A549 (cell line): Measurements from ENCODE around the gene AHNAK2. TPM values are rescaled to one million over a fixed set of nuclear protein-coding genes. Genes with fewer than 3 reads are reported as not detected.

Source experiments
- ATAC-seq, 2 experiments: fragments of 200-7000 bp in 1 of 2; fragments of >200 bp in 1 of 2; cut with Nextera tagmentation in 1 of 2; cut with Tn5 transposase in 1 of 2; 3 replicates each; pipeline versions ENCODE4 v1.8.0 to v1.9.1; 2018 to 2020; ENCODE audit warnings: mild to moderate bottlenecking in 1 of 2, moderate library complexity in 1 of 2
- CTCF ChIA-PET: fragments of 300-600 bp; sonication (Branson Sonifier 250); formaldehyde crosslinking; extraction: SDS; loops from one replicate; lab custom pipeline; 2021; ENCODE audit warnings: antibody characterized with exemption, inconsistent platforms; lab: Yijun Ruan, JAX
- POLR2A ChIA-PET: fragments of 350-600 bp; formaldehyde crosslinking; extraction: SDS; loops from one replicate; lab custom pipeline; 2021; ENCODE audit warnings: antibody characterized with exemption, inconsistent platforms; lab: Yijun Ruan, JAX
- DNase-seq, 2 experiments: peaks; one replicate each; pipeline versions ENCODE4 v3.0.0 to v3.0.0-alpha.2; 2011 to 2016; ENCODE audit warnings: low read depth in 1 of 2, low spot score in 1 of 2
- FAIRE-seq: peaks from 2 replicates; lab custom pipeline; 2011; peaks lifted over from hg19 to GRCh38; lab: Jason Lieb, UNC
- H3K27ac ChIP-seq, 2 experiments: fragments of >200 bp; sonication (Bioruptor Twin); formaldehyde crosslinking; 3 replicates each; pipeline ENCODE4 v1.5.1; 2016 to 2017
- H3K4me1 ChIP-seq: fragments of >200 bp; sonication (Bioruptor Twin); formaldehyde crosslinking; 3 replicates; pipeline ENCODE4 v1.6.1; 2016
- H3K4me2 ChIP-seq: fragments of >200 bp; sonication (Bioruptor Twin); formaldehyde crosslinking; 3 replicates; pipeline ENCODE4 v1.6.1; 2016
- H3K4me3 ChIP-seq: fragments of >200 bp; sonication (Bioruptor Twin); formaldehyde crosslinking; 3 replicates; pipeline ENCODE4 v1.5.1; 2016
- H3K9me3 ChIP-seq: fragments of >200 bp; sonication (Bioruptor Twin); formaldehyde crosslinking; 3 replicates; pipeline ENCODE4 v1.6.1; 2016
- BHLHE40 ChIP-seq: IDR thresholded peaks from 2 replicates; pipeline ENCODE4 v1.6.1; 2012; ENCODE audit warnings: low read depth, low read length, inconsistent platforms
- EP300 ChIP-seq, 2 experiments: fragments of >200 bp; sonication (Bioruptor Twin); formaldehyde crosslinking; IDR thresholded peaks; 2 replicates in 1 of 2; 3 replicates in 1 of 2; pipeline ENCODE4 v1.6.1; 2016 to 2017
- FOSB ChIP-seq: fragments of 250-450 bp; sonication (Bioruptor Pico); IDR thresholded peaks from 2 replicates; pipeline ENCODE4 v1.5.0; 2020; ENCODE audit warnings: mild to moderate bottlenecking, moderate library complexity
- HDAC2 ChIP-seq: fragments of 200-600 bp; sonication (generic); IDR thresholded peaks from 2 replicates; pipeline ENCODE4 v1.6.1; 2016
- HOXA7 ChIP-seq: fragments of 250-450 bp; sonication (Bioruptor Pico); IDR thresholded peaks from 2 replicates; pipeline ENCODE4 v1.5.0; 2020; ENCODE audit warnings: mild to moderate bottlenecking, moderate library complexity
- NFE2L2 ChIP-seq: fragments of 150-350 bp; conservative IDR thresholded peaks from 2 replicates; pipeline ENCODE4 v1.6.1; 2014; ENCODE audit warnings: low read length
- RARB ChIP-seq: fragments of 250-450 bp; sonication (Bioruptor Pico); IDR thresholded peaks from 2 replicates; pipeline ENCODE4 v1.8.0; 2021; ENCODE audit warnings: mild to moderate bottlenecking, moderate library complexity
- RCOR1 ChIP-seq: fragments of 150-350 bp; IDR thresholded peaks from 2 replicates; pipeline ENCODE4 v1.6.1; 2014; ENCODE audit warnings: antibody characterized with exemption, low read length, low read depth
- REST ChIP-seq: fragments of 200-600 bp; sonication (generic); IDR thresholded peaks from 2 replicates; pipeline ENCODE4 v1.6.1; 2016; ENCODE audit warnings: antibody characterized with exemption, mild to moderate bottlenecking, moderate library complexity
- RNF2 ChIP-seq: fragments of 200-600 bp; sonication (generic); IDR thresholded peaks from 2 replicates; pipeline ENCODE4 v1.6.1; 2016; ENCODE audit warnings: low read depth, mild to moderate bottlenecking, antibody characterized with exemption, moderate library complexity, borderline replicate concordance
- TFCP2L1 ChIP-seq: fragments of 250-450 bp; sonication (Bioruptor Pico); IDR thresholded peaks from 2 replicates; pipeline ENCODE4 v1.5.0; 2021; ENCODE audit warnings: mild to moderate bottlenecking
- USF2 ChIP-seq: fragments of 450-650 bp; IDR thresholded peaks from 2 replicates; pipeline ENCODE4 v1.6.1; 2014; ENCODE audit warnings: antibody characterized with exemption
- ZC3H11A ChIP-seq: fragments of 450-650 bp; IDR thresholded peaks from 2 replicates; pipeline ENCODE4 v1.6.1; 2014; ENCODE audit warnings: antibody characterized with exemption, mild to moderate bottlenecking
- ZFP36 ChIP-seq: fragments of 450-650 bp; IDR thresholded peaks from 2 replicates; pipeline ENCODE4 v1.6.1; 2014; ENCODE audit warnings: borderline replicate concordance; ENCODE audit not compliant: partially characterized antibody
- WGBS: methylation state at CpG from one replicate; pipeline ENCODE4 v1.1.6; 2017; ENCODE audit errors: missing lambda C conversion rate; 5-methylcytosine and 5-hydroxymethylcytosine counted together
- polyA plus RNA-seq, 4 experiments: library from polyadenylated mRNA; depleted of rRNA in 3 of 4; stranded (reverse); fragments of >200 nt; fragmentation: RNase III in 1 of 4; extraction: RNeasy Plus Mini Kit Qiagen cat#74134 plus additional on column Dnase treatment in 1 of 4; gene quantifications; 2 replicates in 3 of 4; 3 replicates in 1 of 4; pipeline ENCODE4 v1.2.3, GENCODE V29; 2011 to 2017
- TF ChIP-seq, protein P1 (sequence below): IDR thresholded peaks from 2 replicates; pipeline ENCODE4 v1.6.1; 2012
- TF ChIP-seq, protein P2 (sequence below): fragments of 250-450 bp; sonication (Bioruptor Pico); IDR thresholded peaks from 2 replicates; pipeline ENCODE4 v1.5.0; 2020; ENCODE audit warnings: low read depth, mild to moderate bottlenecking, moderate library complexity

The AHNAK2 gene
- polyA plus RNA-seq, 2 of the 4 experiments (the other 2 are of a cell fraction), result 43.3 to 43.7 TPM

DNA sequence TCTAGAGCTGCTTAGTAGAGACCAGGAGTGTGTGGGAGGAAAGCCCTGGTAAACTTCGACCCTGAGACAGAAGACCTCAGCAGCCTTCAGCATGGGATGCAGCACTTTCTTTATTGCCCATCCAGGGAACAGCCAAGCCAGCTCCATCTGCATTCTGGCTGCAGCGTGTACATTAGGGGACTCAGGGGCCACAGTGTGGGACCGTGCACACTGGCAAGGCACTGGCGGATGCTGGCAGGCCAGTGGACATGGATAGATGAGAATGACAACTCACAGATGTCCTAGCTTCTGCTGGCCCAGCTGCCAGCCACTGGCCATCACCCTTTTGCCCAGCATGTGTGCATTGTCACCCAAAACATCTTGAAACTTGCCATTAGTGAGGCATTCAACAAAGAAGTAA is 41.0 kb downstream of the AHNAK2 start:
- TF ChIP-seq ZC3H11A, result no peak
- no peak for TF ChIP-seq RARB
- TF ChIP-seq HDAC2, result no peak
- TF ChIP-seq EP300 (IDR thresholded peaks at IDR 0.05), result no peak
- TF ChIP-seq REST, result no peak
- no peak for TF ChIP-seq RNF2
- TF ChIP-seq, all 56 proteins: peak for 0
- no peak overlapping the region for H3K4me3 ChIP-seq
- 94% methylated on average over 4 of the region's 4 CpGs for WGBS
- FAIRE-seq (no peak), ATAC-seq (no peak), DNase-seq (no peak)
- CTCF ChIA-PET, result interaction anchor here (0.6 to 8.8 kb wide), 7 partner anchors 14 to 249 kb away, joined by 3 to 86 read pairs (median 5); no protein-coding TSS in a partner anchor
- no peak overlapping the region for H3K27ac ChIP-seq
- peaks cover 7% of the 10 kb centered on the region; the same call in 1 of the 3 replicates for H3K4me1 ChIP-seq
- POLR2A ChIA-PET, result interaction anchor here (1.8 kb wide), 1 partner anchor 33 kb away, joined by 5 read pairs; no protein-coding TSS in a partner anchor
- no peaks in the 10 kb centered on the region for H3K9me3 ChIP-seq
- no peak overlapping the region for H3K4me2 ChIP-seq

- ChIA-PET CTCF (interaction anchor here (0.6 to 8.8 kb wide), 8 partner anchors 11 to 117 kb away, joined by 3 to 86 read pairs (median 6); partner anchors contain the start of gene PLD4), POLR2A (interaction anchor here (1.8 to 2.5 kb wide), 2 partner anchors 34 to 36 kb away, joined by 5 to 9 read pairs; no protein-coding TSS in a partner anchor)
- no peaks in the 10 kb centered on the region for H3K9me3 ChIP-seq
- H3K4me1 ChIP-seq, result peaks cover 7% of the 10 kb centered on the region; the same call in 1 of the 3 replicates
- no peak overlapping the region for H3K4me2 ChIP-seq
- no peak overlapping the region for H3K4me3 ChIP-seq
- no peak for FAIRE-seq
- TF ChIP-seq FOSB (CRISPR knock-in tag) (no peak), ZFP36 (no peak), HOXA7 (no peak), BHLHE40 (no peak), NFE2L2 (no peak), RCOR1 (no peak), TFCP2L1 (CRISPR knock-in tag) (no peak), USF2 (no peak), RARB (no peak)
- TF ChIP-seq, protein P1, sequence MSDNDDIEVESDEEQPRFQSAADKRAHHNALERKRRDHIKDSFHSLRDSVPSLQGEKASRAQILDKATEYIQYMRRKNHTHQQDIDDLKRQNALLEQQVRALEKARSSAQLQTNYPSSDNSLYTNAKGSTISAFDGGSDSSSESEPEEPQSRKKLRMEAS, result no peak
- TF ChIP-seq, protein P2, sequence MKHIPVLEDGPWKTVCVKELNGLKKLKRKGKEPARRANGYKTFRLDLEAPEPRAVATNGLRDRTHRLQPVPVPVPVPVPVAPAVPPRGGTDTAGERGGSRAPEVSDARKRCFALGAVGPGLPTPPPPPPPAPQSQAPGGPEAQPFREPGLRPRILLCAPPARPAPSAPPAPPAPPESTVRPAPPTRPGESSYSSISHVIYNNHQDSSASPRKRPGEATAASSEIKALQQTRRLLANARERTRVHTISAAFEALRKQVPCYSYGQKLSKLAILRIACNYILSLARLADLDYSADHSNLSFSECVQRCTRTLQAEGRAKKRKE (CRISPR knock-in tag), result no peak
- TF ChIP-seq, all 56 proteins: peak for 0
- no peak for DNase-seq
- ATAC-seq, result no peak
- no peak overlapping the region for H3K27ac ChIP-seq
- WGBS, result 83% methylated on average over 10 of the region's 10 CpGs
These were observed 41.6 kb downstream of the AHNAK2 start for GRCh38 chr14:104936361-104937155.
